ENCODE results near the gene MOBP.
"Not testable (repeated sequence)": the region's sequence is repeated elsewhere in the genome, so short reads cannot be mapped to it uniquely, and the experiment has no call there.

MOBP gene

GRCh38 chr3:39453134-39453533 lies 14.3 kb upstream of the MOBP start:
- no peak for DNase-seq

- not testable (repeated sequence) for DNase-seq
Observed at GRCh38 chr3:39453872-39454271, 13.6 kb upstream of the MOBP start.

GRCh38 chr3:39454591-39455217 lies 12.8 kb upstream of the MOBP start:
- no peak for DNase-seq

GRCh38 chr3:39456159-39456558 lies 11.3 kb upstream of the MOBP start:
- no peak for DNase-seq

GRCh38 chr3:39457361-39457760 lies 10.1 kb upstream of the MOBP start:
- no peak for DNase-seq

- not testable (repeated sequence) for DNase-seq
Observed at GRCh38 chr3:39458579-39458978, 8.9 kb upstream of the MOBP start.

- no peak for DNase-seq
Observed at GRCh38 chr3:39460677-39461076, 6.8 kb upstream of the MOBP start.

GRCh38 chr3:39463269-39463668 lies 4.2 kb upstream of the MOBP start:
- DNase-seq = no peak

GRCh38 chr3:39466988-39467387 lies 492 bp upstream of the MOBP start:
- DNase-seq = no peak

GRCh38 chr3:39468108-39468436 lies 592 bp downstream of the MOBP start:
- no peak for DNase-seq

GRCh38 chr3:39469258-39469657 lies 1.8 kb downstream of the MOBP start:
- no peak for DNase-seq

GRCh38 chr3:39469945-39470344 lies 2.5 kb downstream of the MOBP start:
- no peak for DNase-seq

GRCh38 chr3:39471652-39472051 lies 4.2 kb downstream of the MOBP start:
- no peak for DNase-seq

GRCh38 chr3:39473452-39474125 lies 6.1 kb downstream of the MOBP start:
- DNase-seq = no peak

- no peak for DNase-seq
Observed at GRCh38 chr3:39474126-39474515, 6.6 kb downstream of the MOBP start.

GRCh38 chr3:39476783-39477182 lies 9.3 kb downstream of the MOBP start:
- no peak for DNase-seq

- no peak for DNase-seq
Observed at GRCh38 chr3:39478226-39478625, 10.7 kb downstream of the MOBP start.

GRCh38 chr3:39479701-39480414 lies 12.4 kb downstream of the MOBP start:
- no peak for DNase-seq

- DNase-seq = no peak
Observed at GRCh38 chr3:39485547-39485946, 18.1 kb downstream of the MOBP start.

- DNase-seq = no peak
Observed at GRCh38 chr3:39491014-39491413, 23.5 kb downstream of the MOBP start.

GRCh38 chr3:39491733-39492350 lies 24.4 kb downstream of the MOBP start:
- DNase-seq = no peak

- no peak for DNase-seq
Observed at GRCh38 chr3:39494781-39495180, 27.3 kb downstream of the MOBP start.

- no peak for DNase-seq
Observed at GRCh38 chr3:39497753-39498152, 30.3 kb downstream of the MOBP start.
